Activated CD8-positive, alpha-beta memory T cell treated with anti-CD3 and anti-CD28 coated beads for 36 hours (primary cell): ENCODE data around the gene FEZ2. TPM values are rescaled to one million over a fixed set of nuclear protein-coding genes. Genes with fewer than 3 reads are reported as not detected.

Experiments used
- CTCF ChIA-PET: fragments of 350-600 bp; sonication (Branson Sonifier 250); formaldehyde crosslinking; loops from one replicate; lab custom pipeline; 2021; ENCODE audit warnings: antibody characterized with exemption; lab: Charles Lee
- POLR2A ChIA-PET: fragments of 350-600 bp; sonication (Branson Sonifier 250); formaldehyde crosslinking; loops from one replicate; lab custom pipeline; 2021; ENCODE audit warnings: antibody characterized with exemption; lab: Charles Lee
- total RNA-seq, 2 experiments: library from RNA; stranded (reverse); gene quantifications; one replicate each; pipeline ENCODE4 v1.2.3, GENCODE V29; 2021

Gene FEZ2
- total RNA-seq, 2 experiments from 2014 or later = 7.7 to 8.4 TPM

GRCh38 chr2:36509075-36509474 is 88.9 kb downstream of the FEZ2 start:
- POLR2A ChIA-PET = no interaction called here
- CTCF ChIA-PET = no interaction called here

- ChIA-PET POLR2A (no interaction called here), CTCF (no interaction called here)
Measured at GRCh38 chr2:36507408-36507812, 90.6 kb downstream of the FEZ2 start.

Other genes starting within 250 kb of the FEZ2 start
- 10 to 100 TPM; 18.2 to 20.1 TPM for gene CRIM1, start 242.4 kb downstream of the FEZ2 start, total RNA-seq
- not detected for gene VIT, start 98.5 kb upstream of the FEZ2 start, total RNA-seq